Measurements from ENCODE around the gene MEIS2.

The MEIS2 gene

GRCh38 chr15:37041042-37041441 lies 59.3 kb downstream of the MEIS2 start:
- no peak for DNase-seq (ENCODE audit: low read depth)

- DNase-seq (ENCODE audit: low read depth): no peak
Measured at GRCh38 chr15:37040072-37040742, 60.1 kb downstream of the MEIS2 start.

GRCh38 chr15:37038716-37039106 lies 61.6 kb downstream of the MEIS2 start:
- no peak for DNase-seq (ENCODE audit: low read depth)

- DNase-seq (ENCODE audit: low read depth): no peak
Measured at GRCh38 chr15:37037850-37038715, 62.3 kb downstream of the MEIS2 start.

GRCh38 chr15:37037071-37037655 lies 63.2 kb downstream of the MEIS2 start:
- no peak for DNase-seq (ENCODE audit: low read depth)

DNA sequence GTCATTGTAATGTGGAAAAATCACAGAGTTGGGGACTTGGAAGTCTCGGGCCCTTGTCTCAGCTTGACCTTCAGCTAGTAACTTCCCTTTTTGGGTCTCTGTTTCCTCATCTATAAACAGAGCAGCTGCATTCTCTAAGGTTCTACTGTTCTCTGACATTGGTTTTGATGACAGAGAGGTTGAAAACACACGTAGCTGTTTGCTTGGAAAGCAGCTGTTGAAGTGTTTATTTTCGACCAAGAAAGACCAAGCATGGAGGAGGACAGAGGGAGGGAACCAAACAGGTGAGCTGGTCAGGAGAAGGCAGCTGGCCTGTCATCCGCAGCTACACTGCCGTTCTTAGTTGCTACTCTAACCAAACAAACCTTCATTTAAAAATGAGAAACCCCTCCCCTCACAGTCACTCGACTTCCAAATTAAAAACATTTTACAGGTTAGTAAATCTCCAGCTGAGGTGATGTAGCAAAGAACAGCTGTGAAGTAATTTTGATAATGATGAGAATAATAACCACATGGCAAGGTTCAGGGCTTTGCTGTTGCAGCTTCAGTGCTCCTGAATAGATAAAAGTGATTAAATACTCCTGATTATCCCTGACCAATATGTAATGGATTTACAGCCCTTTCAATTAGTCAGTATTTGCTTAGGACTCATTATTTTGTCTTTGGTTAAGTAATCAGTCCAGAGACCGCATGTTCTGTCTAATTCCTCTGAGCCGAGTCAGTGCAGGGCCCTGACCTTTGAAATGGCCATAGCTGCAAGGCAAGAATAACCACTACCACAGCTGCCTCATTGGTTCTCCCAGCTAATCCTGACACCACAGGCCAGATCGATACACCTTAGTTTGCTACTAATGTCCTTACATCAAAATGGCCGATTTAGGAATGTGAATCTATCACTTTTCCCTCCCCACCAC lies 65.3 kb downstream of the MEIS2 start:
- no peak for DNase-seq (ENCODE audit: low read depth)

GRCh38 chr15:37034392-37034791 lies 66.0 kb downstream of the MEIS2 start:
- no peak for DNase-seq (ENCODE audit: low read depth)

- peak; percentile 67 for DNase-seq (ENCODE audit: low read depth)
Measured at GRCh38 chr15:37032091-37032775, 68.1 kb downstream of the MEIS2 start.

GRCh38 chr15:37031198-37031597 lies 69.2 kb downstream of the MEIS2 start:
- DNase-seq (ENCODE audit: low read depth): peak; percentile 80

DNA sequence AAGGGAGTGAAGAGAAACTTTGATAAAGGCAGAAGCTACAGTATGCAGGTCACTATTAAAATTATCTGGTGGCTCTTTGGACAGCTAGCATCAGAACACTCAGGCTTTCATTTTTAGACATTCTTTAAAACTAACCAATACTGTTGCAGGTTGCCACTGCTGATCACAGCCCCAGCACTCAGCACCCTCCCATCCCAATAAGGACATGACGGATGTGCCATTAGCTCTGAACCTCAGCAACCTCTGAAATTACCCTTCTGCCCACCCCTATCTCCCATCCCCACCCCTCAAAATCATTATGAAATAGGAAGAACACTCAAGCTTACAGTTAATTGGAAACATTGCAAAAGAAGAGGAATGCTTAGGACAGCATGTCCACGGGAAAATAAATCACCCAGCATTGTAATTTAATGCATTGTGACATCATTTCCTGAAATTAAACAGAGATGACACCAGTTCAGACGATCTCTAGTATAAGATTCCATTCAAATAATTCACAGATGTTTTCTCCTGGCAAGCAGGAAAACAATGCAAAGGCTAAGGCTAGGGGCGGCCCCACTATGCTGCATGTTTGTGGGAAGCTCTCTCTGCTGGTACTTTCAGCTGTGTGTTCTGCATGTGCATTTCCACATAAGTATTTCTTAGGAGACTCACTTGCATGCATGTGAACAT lies 71.6 kb downstream of the MEIS2 start:
- DNase-seq (ENCODE audit: low read depth): peak; percentile 95

DNA sequence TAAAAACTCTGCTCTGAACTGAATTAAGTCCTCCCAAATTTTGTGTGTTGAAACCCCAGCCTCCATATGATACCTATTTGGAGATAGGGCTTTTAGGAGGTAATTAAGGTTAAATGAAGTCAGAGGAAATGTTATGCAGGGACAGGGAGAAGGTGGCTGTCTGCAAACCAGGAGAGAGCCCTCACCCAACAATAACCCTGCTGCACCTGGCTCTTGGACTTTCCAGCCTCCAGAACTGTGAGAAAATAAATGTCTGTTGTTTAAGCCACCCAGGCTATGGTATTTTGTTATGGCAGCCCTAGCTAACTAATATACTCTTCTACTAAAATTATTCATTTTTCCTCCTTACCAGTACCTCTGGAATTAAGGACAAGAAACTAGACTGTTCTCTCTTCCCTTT lies 79.5 kb downstream of the MEIS2 start:
- no peak for DNase-seq (ENCODE audit: low read depth)

DNA sequence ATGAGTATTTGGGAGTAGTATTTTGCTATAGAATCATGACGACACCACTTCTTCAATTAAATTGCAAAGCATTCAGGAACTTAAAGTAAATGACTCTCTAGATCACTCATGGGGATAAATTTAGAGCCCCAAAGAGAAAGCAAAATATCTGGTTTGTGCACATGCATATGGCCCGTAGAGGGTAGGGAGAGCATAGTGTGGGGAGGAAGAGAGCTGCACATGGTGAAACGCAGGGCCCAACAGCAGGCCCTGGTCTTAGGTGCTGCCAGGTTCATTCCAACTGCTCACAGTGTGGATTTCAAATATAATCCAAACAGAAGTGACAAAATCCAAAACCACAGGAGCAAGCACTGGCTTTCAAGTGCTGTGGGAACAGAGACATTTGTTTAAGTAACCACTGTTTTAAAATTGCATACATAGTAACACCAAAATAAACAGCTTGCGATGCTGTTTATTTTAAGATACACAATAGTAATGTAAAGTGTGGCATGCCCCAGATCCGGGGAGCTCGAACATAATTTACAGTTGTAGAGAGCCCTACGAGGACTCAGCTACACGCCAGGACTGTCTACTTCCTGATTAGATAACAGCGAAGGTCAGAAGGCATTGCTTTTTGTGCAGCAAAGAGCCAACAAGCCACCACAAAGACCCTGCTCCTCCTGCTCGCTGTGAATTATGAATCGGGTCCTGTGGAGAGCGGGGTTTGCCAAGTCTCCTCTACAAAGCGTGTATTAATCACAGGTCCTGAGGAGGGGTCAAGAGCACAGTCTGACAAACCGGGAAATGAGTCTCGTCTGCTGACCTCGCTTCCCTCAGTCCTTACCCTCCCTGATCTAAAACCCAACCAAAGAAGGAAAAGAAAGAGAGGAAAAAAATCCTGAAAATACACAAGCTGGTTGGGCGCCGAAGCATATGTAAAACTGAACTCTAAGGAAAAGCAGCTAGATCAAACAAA lies 80.6 kb downstream of the MEIS2 start:
- DNase-seq (ENCODE audit: low read depth): peak; percentile 65

DNA sequence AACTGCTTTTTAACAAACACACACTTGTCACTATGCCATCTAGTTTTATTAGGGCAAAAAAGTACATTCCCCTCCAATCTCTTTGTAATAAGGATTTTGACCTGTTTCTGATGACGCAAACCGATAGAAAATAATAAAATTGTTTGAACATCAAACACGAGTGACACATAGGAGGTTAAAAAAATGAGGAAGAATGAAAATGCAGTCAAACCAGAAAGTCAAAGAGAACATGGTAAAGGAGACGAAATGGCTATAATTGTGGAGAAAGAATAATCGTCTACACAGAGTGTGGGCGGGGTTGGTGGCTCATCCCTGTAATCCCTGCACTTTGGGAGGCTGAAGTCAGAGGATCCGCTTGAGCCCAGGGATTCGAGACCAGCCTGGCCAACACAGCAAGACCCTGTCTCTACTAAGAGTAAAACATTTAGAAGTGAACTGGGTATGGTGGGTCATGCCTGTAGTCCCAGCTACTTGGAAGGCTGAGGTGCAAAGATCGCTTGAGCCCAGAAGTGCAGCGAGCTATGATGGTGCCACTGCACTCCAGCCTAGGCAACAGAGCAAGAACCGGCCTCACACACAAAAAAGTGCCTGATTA lies 83.2 kb downstream of the MEIS2 start:
- DNase-seq (ENCODE audit: low read depth): no peak

- peak; percentile 87 for DNase-seq (ENCODE audit: low read depth)
Measured at GRCh38 chr15:37016231-37016630, 84.1 kb downstream of the MEIS2 start.

DNA sequence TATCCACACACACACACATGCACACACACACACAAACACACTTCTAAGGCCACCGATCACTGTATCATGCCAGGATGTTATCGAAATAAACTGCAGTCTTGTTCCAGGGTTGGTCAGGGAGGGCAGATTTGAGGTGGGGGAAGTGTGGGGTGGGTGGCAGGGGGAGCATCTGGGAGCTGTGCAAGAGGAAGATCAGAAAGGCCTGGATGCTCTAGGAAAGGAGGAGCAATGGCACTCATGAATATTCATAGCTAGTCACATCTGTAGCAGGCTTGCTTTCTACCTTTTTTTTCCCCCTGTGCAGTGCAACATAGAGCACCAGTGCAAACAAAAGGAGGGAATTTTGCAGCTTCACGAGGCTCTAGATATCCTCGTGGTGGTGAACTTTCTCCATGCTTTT lies 84.9 kb downstream of the MEIS2 start:
- peak; percentile 34 for DNase-seq (ENCODE audit: low read depth)

DNA sequence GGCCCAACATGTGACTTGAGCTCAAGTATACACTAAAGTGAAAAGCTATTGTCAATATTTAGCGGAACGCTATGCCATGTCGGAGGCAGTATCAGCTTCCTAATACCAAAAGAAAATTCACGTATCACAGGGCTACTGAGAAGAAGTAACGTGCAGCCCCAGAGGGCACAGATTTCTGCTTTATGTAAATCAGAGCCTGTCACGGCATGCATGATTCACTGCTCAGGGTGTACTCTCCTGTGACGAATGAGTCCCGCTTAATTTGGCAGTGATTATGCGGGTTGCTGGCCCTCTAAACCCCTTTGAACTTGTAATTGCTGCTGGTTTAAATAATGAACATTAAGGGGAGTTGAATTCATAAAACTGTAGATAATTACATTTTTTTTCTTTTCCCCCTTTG lies 85.3 kb downstream of the MEIS2 start:
- peak; percentile 86 for DNase-seq (ENCODE audit: low read depth)

- DNase-seq (ENCODE audit: low read depth): no peak
Measured at GRCh38 chr15:37014566-37014965, 85.8 kb downstream of the MEIS2 start.

GRCh38 chr15:37014137-37014536 lies 86.2 kb downstream of the MEIS2 start:
- DNase-seq (ENCODE audit: low read depth): no peak

DNA sequence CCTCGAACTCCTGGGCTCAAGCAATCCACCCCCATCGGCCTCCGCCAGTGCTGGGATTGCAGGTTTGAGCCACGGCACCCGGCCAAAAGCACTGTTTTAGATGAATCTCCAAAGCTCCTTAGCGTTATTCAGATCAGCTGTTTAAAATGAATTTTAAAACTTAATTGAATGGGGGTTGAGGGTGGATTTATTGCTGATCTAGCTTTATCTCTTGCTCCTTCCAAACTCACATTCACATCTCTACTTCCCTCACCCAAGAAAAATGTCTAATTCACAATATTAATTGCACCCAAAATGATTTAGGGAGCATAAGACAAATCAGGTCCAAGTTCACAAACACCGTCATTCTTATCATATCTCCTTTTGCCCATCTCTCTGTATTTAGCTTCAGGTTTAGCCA lies 89.8 kb downstream of the MEIS2 start:
- no peak for DNase-seq (ENCODE audit: low read depth)

Data from fibroblast of gingiva (primary cell).